Measurements from ENCODE around the gene SH3RF3. TPM values are rescaled to one million over a fixed set of nuclear protein-coding genes. Genes with fewer than 3 reads are reported as not detected.

The SH3RF3 gene
- total RNA-seq, 1 donor from 2014 or later: 59.5 TPM

DNA sequence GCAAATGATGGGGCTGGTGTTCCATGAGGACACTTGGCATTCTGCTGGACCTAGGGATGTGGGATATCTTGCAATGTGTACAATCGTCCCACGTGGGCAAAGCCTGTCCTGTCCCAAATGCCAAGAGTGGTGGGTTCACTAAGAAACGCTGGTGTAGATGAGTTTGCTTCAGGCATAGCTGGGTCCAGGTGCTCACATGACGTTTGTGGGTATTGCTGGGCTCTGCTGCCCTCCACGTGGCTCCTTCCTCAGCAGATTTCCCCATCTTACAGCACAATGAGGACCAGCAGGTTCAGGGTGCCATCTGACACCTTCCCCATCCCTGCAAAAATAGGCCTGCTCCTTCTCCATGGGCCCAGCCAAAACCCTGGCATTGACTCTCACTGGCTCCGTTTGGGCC is 378.8 kb downstream of the SH3RF3 start:
- peaks cover 19% of the 10 kb centered on the region for H3K4me1 Mint-ChIP-seq (ENCODE audit: low read depth)
- no peak for DNase-seq (ENCODE audit: low spot score)
- no peak overlapping the region for H3K4me3 Mint-ChIP-seq (ENCODE audit: unreplicated experiment)
- H3K27me3 Mint-ChIP-seq (ENCODE audit: low read depth): no peaks in the 10 kb centered on the region
- TF ChIP-seq, protein P1, sequence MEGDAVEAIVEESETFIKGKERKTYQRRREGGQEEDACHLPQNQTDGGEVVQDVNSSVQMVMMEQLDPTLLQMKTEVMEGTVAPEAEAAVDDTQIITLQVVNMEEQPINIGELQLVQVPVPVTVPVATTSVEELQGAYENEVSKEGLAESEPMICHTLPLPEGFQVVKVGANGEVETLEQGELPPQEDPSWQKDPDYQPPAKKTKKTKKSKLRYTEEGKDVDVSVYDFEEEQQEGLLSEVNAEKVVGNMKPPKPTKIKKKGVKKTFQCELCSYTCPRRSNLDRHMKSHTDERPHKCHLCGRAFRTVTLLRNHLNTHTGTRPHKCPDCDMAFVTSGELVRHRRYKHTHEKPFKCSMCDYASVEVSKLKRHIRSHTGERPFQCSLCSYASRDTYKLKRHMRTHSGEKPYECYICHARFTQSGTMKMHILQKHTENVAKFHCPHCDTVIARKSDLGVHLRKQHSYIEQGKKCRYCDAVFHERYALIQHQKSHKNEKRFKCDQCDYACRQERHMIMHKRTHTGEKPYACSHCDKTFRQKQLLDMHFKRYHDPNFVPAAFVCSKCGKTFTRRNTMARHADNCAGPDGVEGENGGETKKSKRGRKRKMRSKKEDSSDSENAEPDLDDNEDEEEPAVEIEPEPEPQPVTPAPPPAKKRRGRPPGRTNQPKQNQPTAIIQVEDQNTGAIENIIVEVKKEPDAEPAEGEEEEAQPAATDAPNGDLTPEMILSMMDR (IDR thresholded peaks at IDR 0.05): no peak
- H3K36me3 Mint-ChIP-seq (ENCODE audit: low read depth): peaks cover 14% of the 10 kb centered on the region
- H3K9me3 Mint-ChIP-seq (ENCODE audit: low read depth): peaks cover 9% of the 10 kb centered on the region
- peak overlapping the region; percentile 15 for H3K27ac Mint-ChIP-seq (ENCODE audit: unreplicated experiment)

DNA sequence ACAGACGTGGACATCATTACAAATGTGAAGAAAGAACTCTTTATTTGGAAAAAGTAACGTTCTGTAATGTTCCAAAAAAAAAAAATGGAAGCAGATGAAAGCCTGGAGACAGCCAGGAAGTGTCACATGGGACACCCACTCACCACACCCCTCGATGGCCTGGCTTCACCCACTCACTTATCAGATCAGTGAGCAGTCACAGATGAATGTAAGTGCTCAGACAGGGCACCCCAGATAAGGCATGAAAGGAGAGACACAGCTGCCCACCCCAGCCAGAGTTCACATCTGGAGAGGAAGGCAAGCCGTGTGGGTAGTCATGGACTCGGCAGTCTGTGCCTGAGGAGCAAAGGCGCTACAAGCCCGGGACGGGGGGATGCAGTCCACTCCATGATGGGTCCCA is 379.6 kb downstream of the SH3RF3 start:
- Mint-ChIP-seq H3K27ac (ENCODE audit: unreplicated experiment) (no peak overlapping the region), H3K27me3 (ENCODE audit: low read depth) (no peaks in the 10 kb centered on the region), H3K36me3 (ENCODE audit: low read depth) (peaks cover 10% of the 10 kb centered on the region), H3K4me1 (ENCODE audit: low read depth) (peaks cover 25% of the 10 kb centered on the region), H3K4me3 (ENCODE audit: unreplicated experiment) (no peak overlapping the region), H3K9me3 (ENCODE audit: low read depth) (peaks cover 9% of the 10 kb centered on the region)
- TF ChIP-seq, protein P1 (IDR thresholded peaks at IDR 0.05): no peak
- no peak for DNase-seq (ENCODE audit: low spot score)

DNA sequence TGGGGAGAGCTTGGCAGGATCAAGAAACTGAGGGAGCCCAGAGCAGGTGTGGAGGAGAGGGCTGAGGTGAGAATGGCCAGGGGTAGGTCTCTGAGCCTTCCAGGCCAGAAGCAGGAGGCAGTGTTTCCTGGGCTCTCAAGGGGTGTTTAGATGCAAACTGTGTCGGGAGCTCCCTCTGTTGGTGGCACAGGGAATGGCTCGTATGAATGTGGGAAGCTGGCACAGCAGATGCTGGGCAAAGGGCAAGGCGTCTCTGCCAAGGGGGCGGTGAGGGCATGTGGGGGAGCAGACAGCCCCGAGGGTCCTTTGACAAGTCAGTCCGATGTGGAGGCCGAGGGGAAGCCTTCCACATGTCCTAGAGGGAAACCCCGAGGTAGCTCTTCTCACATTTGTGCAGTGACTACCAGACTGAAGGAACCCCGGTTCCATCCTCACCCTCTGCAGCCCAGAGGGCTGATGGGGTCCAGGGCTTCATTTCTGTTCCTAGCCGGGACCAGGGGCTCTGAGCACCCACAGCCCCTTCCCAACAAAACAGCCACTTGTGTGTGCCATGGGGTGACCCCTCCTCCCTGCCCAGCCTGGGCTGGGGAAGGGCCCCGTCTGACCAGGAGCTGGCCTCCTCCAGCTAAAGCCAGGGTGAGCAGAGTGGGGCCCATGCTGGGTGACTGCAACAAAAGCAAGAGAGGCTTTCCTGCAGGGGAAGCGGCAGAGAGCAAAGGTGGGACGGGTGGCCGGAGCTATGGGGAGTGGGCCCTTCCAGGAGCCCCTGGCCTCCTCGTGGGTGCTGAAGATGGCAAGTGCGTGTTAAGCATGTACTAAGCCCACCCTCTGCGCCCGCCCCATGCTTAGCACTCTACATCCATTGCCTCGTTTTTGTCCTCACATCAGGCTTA is 381.4 kb downstream of the SH3RF3 start:
- H3K4me1 Mint-ChIP-seq (ENCODE audit: low read depth): peaks cover 41% of the 10 kb centered on the region
- TF ChIP-seq, protein P1 (IDR thresholded peaks at IDR 0.05): peak; percentile 94
- H3K27me3 Mint-ChIP-seq (ENCODE audit: low read depth): no peaks in the 10 kb centered on the region
- peaks cover 9% of the 10 kb centered on the region for H3K9me3 Mint-ChIP-seq (ENCODE audit: low read depth)
- no peak overlapping the region for H3K4me3 Mint-ChIP-seq (ENCODE audit: unreplicated experiment)
- no peak for DNase-seq (ENCODE audit: low spot score)
- H3K27ac Mint-ChIP-seq (ENCODE audit: unreplicated experiment): peak overlapping the region; percentile 69
- H3K36me3 Mint-ChIP-seq (ENCODE audit: low read depth): peaks cover 2% of the 10 kb centered on the region

DNA sequence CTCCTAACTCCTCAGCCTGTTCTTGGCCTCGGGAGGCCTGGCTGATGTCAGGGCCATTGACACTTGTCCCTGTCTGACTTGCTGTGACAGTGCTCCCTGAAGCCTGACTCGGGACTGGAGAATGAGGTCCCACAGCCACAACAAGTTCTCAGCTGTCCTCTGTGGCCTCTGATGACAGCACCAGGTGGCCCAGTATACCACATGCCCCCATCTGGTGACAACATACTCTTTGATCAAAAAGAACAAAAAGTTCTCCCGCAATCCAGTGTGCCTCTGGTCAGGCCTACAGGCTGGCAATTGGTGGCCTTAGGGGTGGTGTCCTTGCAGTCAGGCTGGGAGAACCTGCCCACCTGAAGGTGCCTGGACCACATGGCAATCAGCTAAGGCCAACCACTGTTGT is 382.2 kb downstream of the SH3RF3 start:
- DNase-seq (ENCODE audit: low spot score): no peak
- H3K27ac Mint-ChIP-seq (ENCODE audit: unreplicated experiment): no peak overlapping the region
- H3K36me3 Mint-ChIP-seq (ENCODE audit: low read depth): peaks cover 2% of the 10 kb centered on the region
- H3K9me3 Mint-ChIP-seq (ENCODE audit: low read depth): peaks cover 9% of the 10 kb centered on the region
- H3K27me3 Mint-ChIP-seq (ENCODE audit: low read depth): no peaks in the 10 kb centered on the region
- TF ChIP-seq, protein P1 (IDR thresholded peaks at IDR 0.05): no peak
- H3K4me3 Mint-ChIP-seq (ENCODE audit: unreplicated experiment): no peak overlapping the region
- H3K4me1 Mint-ChIP-seq (ENCODE audit: low read depth): peaks cover 45% of the 10 kb centered on the region

DNA sequence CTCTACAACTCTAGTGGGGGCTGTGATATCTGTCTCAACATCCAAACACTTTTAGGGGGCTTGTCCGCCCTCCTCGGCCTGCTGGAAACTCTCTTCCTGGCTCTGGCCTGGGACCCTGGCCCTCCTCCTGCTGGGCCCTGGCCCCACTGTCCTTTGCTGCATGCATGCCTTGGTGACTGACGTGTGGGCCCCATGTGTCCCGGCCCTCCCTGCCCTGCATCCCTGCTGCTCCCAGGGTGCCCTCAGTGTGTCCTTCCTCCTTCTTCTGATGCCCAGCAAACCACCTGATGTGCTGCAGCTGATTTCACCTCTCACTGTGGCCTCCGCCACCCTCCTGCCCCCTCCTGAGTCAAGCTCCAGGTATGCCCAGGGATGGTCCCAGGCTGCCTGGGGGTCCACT is 383.1 kb downstream of the SH3RF3 start:
- DNase-seq (ENCODE audit: low spot score): no peak
- Mint-ChIP-seq H3K36me3 (ENCODE audit: low read depth) (peaks cover 1% of the 10 kb centered on the region), H3K4me1 (ENCODE audit: low read depth) (peaks cover 49% of the 10 kb centered on the region), H3K27ac (ENCODE audit: unreplicated experiment) (peak overlapping the region; percentile 79), H3K9me3 (ENCODE audit: low read depth) (peaks cover 9% of the 10 kb centered on the region), H3K27me3 (ENCODE audit: low read depth) (no peaks in the 10 kb centered on the region), H3K4me3 (ENCODE audit: unreplicated experiment) (no peak overlapping the region)
- TF ChIP-seq, protein P1 (IDR thresholded peaks at IDR 0.05): no peak

Data from chondrocyte (in vitro differentiated cells).